Vagina (tissue), 2 donors: Measurements from ENCODE around the gene SPINT2. TPM values are rescaled to one million over a fixed set of nuclear protein-coding genes. Genes with fewer than 3 reads are reported as not detected.
A peak's percentile ranks its signal among the peaks of the same experiment; 100 is the strongest.

Source experiments
- DNase-seq, 2 donors: peaks; one replicate each; pipeline ENCODE4 v3.0.0-alpha.2; 2017; ENCODE audit errors: extremely low spot score in 2 of 2
- H3K27ac ChIP-seq: fragments of 200-600 bp; sonication (generic); one replicate; pipeline ENCODE4 v1.5.1; 2019
- H3K27me3 ChIP-seq: fragments of 200-600 bp; sonication (generic); one replicate; pipeline ENCODE4 v1.5.1; 2019
- H3K36me3 ChIP-seq, 2 donors: fragments of 200-600 bp; sonication (generic); one replicate each; pipeline ENCODE4 v1.5.1; 2017 to 2019
- H3K4me1 ChIP-seq: fragments of 200-600 bp; sonication (generic); one replicate; pipeline ENCODE4 v1.5.1; 2019
- H3K4me3 ChIP-seq, 2 donors: fragments of 200-600 bp; sonication (generic); 1 replicate in 1 of 2; 2 replicates in 1 of 2; pipeline ENCODE4 v1.5.1; 2016 to 2019
- H3K9me3 ChIP-seq: fragments of 200-600 bp; sonication (generic); one replicate; pipeline ENCODE4 v1.5.1; 2019
- POLR2A ChIP-seq, 2 donors: fragments of 450-650 bp; IDR thresholded peaks; one replicate each; pipeline ENCODE4 v1.6.1; 2017; ENCODE audit warnings: antibody characterized with exemption in 2 of 2, mild to moderate bottlenecking in 2 of 2, moderate library complexity in 2 of 2
- POLR2AphosphoS5 ChIP-seq, 2 donors: sonication (generic); formaldehyde crosslinking; IDR thresholded peaks; one replicate each; pipeline ENCODE4 v1.9.0; 2017; ENCODE audit warnings: antibody characterized with exemption in 2 of 2, mild to moderate bottlenecking in 2 of 2, low read depth in 1 of 2; ENCODE audit not compliant: insufficient read depth in 1 of 2
- intact Hi-C: fragments of 100-400 bp; cut with DNase I; formaldehyde crosslinking; loops from one replicate; pipeline ENCODE4 v1.15.1; 2023
- total RNA-seq: library from RNA; depleted of rRNA; stranded (reverse); fragments of >200 nt; gene quantifications from one replicate; pipeline ENCODE4 v1.2.3, GENCODE V29; 2016
- TF ChIP-seq, protein P1 (sequence below), 3 experiments: fragments of 450-650 bp in 2 of 3; fragments of 200-600 bp in 1 of 3; sonication (generic) in 1 of 3; IDR thresholded peaks; one replicate each; pipeline ENCODE4 v1.5.1; 2017 to 2019; ENCODE audit warnings: antibody characterized with exemption in 3 of 3, mild to moderate bottlenecking in 2 of 3, moderate library complexity in 2 of 3

SPINT2 gene
- total RNA-seq, 1 donor from 2014 or later, result 174 TPM

DNA sequence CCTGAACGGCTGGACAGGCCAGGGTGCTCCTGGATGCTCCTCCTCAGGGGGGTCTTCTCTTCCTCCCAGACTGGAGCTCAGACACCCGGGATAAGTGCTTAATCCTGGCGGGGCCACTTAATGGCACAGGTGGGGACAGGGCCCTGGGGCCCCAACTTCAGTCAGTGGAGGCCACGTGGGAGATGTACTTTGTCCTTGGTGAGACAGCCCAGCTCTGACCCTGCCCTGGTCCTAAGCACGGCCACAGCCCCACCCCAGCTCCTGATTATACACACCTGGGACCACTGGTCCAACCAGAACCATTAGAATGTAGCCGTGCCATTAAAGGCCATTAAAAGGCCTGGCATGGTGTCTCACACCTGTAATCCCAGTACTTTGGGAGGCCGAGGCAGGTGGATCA is 16.0 kb upstream of the SPINT2 start:
- Histone ChIP-seq H3K4me1 (peaks cover 24% of the 10 kb centered on the region), H3K9me3 (no peaks in the 10 kb centered on the region), H3K27ac (peak overlapping the region; percentile 47), H3K27me3 (no peaks in the 10 kb centered on the region), H3K36me3 (no peaks in the 10 kb centered on the region), H3K4me3 (no peak overlapping the region)
- no peak for DNase-seq
- TF ChIP-seq, protein P1, sequence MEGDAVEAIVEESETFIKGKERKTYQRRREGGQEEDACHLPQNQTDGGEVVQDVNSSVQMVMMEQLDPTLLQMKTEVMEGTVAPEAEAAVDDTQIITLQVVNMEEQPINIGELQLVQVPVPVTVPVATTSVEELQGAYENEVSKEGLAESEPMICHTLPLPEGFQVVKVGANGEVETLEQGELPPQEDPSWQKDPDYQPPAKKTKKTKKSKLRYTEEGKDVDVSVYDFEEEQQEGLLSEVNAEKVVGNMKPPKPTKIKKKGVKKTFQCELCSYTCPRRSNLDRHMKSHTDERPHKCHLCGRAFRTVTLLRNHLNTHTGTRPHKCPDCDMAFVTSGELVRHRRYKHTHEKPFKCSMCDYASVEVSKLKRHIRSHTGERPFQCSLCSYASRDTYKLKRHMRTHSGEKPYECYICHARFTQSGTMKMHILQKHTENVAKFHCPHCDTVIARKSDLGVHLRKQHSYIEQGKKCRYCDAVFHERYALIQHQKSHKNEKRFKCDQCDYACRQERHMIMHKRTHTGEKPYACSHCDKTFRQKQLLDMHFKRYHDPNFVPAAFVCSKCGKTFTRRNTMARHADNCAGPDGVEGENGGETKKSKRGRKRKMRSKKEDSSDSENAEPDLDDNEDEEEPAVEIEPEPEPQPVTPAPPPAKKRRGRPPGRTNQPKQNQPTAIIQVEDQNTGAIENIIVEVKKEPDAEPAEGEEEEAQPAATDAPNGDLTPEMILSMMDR (IDR thresholded peaks at IDR 0.05), result no peak
- TF ChIP-seq POLR2A (IDR thresholded peaks at IDR 0.05) (no peak), POLR2AphosphoS5 (IDR thresholded peaks at IDR 0.05; ENCODE audit: insufficient read depth in 1 of 2, low read depth in 1 of 2) (no peak)
- intact Hi-C loops, result loop anchor here (5.0 kb wide), 1 partner anchor 74 kb away; no protein-coding TSS in a partner anchor

DNA sequence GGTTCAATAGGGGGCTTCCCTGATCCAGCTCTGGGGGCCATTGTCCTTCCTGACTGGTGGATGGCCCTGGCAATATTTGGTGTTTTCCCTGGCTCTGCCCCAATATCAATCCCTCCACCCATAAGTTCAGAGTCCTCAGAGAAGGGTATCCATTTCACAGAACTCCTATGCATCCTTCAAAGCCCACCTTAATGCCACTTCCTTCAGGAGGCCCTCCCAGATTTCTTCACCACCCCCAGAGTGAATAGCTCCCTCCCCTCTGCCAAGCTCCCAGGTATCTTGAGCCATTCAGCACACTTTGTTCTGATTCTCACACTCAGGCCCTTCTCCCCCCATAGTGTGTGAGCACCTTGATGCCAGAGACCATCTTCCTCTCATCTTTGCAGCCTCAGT is 13.9 kb upstream of the SPINT2 start:
- Histone ChIP-seq H3K27ac (peak overlapping the region; percentile 86), H3K36me3 (no peaks in the 10 kb centered on the region), H3K9me3 (no peaks in the 10 kb centered on the region), H3K4me1 (peaks cover 24% of the 10 kb centered on the region), H3K4me3 (peak overlapping the region in 1 of 2 donors; percentile 34), H3K27me3 (no peaks in the 10 kb centered on the region)
- TF ChIP-seq, protein P1 (IDR thresholded peaks at IDR 0.05), result no peak
- TF ChIP-seq POLR2AphosphoS5 (IDR thresholded peaks at IDR 0.05; ENCODE audit: insufficient read depth in 1 of 2, low read depth in 1 of 2) (no peak), POLR2A (IDR thresholded peaks at IDR 0.05) (no peak)
- intact Hi-C loops, result no loop called here
- DNase-seq, result no peak

DNA sequence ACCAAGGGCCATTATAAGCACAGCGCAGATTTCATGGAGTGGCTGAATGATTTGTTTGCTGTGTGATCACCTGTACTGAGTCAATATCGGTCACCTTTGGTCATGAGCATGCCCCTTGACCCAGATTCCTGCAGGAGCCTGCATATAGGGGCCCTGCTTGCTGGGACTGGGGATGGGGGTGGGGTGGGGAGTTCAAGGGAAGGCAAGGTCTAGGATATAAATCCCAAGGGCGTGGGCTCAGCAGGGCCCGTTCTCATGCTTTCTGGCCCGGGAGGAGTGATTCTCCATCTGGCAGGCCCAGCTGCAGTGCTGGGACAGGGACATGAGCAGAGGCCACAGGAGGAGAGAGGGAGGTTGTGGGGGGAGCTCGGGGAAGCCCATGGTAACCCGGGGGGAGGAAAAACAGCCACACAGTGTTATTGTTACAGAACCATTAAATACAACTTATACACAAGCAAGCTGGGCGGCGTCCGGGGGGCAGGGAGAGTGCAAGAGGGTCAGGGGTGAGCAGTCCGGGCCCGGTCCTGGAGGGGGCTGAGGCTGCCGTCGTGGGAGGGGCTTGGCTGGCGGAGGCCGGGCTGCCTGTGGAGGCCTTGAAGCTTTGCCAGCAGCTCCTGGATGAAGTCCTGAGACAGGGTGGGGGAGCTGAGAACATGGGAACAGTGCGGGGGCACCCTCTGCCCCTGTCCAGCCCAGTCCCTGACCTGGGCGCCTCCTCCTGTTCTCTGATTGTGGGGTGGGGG is 13.4 kb upstream of the SPINT2 start:
- no peak for DNase-seq
- intact Hi-C loops, result no loop called here
- no peaks in the 10 kb centered on the region for H3K27me3 ChIP-seq
- H3K9me3 ChIP-seq, result no peaks in the 10 kb centered on the region
- H3K4me1 ChIP-seq, result peaks cover 26% of the 10 kb centered on the region
- H3K4me3 ChIP-seq, result peak overlapping the region; percentile 34 to 46
- H3K27ac ChIP-seq, result peak overlapping the region; percentile 86
- no peaks in the 10 kb centered on the region for H3K36me3 ChIP-seq
- peak in 1 of 2 donors; percentile 43 for TF ChIP-seq POLR2AphosphoS5 (IDR thresholded peaks at IDR 0.05; ENCODE audit: insufficient read depth in 1 of 2, low read depth in 1 of 2)
- TF ChIP-seq, protein P1 (IDR thresholded peaks at IDR 0.05), result no peak

DNA sequence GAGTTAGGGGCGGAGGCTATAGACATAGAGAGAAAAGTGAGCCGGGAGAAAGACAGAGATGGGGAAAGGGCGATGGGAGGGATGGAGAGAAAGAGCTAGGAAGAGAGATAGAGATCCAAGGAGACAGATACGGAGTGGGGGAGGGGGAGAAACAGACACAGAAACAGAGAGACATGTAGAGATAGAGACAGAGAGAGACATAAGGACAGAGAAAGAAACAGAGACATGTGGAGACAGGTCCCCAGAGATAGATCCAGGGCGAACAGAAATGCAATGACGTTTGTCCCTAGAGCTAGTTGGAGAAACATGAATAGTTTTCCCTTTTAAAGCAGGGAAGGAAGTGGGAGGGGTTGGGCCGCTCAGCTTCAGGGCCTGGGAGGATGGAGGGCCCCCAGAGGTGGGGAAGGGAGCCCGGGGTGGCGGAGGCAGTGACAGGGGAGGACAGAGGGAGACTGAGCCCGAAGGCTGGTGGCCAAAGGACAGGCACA is 12.8 kb upstream of the SPINT2 start:
- no peaks in the 10 kb centered on the region for H3K36me3 ChIP-seq
- no peak for TF ChIP-seq POLR2A (IDR thresholded peaks at IDR 0.05)
- TF ChIP-seq POLR2AphosphoS5 (IDR thresholded peaks at IDR 0.05; ENCODE audit: insufficient read depth in 1 of 2, low read depth in 1 of 2), result peak; percentile 60 to 67
- peaks cover 32% of the 10 kb centered on the region for H3K4me1 ChIP-seq
- peak overlapping the region; percentile 86 for H3K27ac ChIP-seq
- H3K9me3 ChIP-seq, result no peaks in the 10 kb centered on the region
- no peaks in the 10 kb centered on the region for H3K27me3 ChIP-seq
- peak overlapping the region; percentile 34 to 46 for H3K4me3 ChIP-seq
- no peak for DNase-seq
- intact Hi-C loops, result no loop called here

DNA sequence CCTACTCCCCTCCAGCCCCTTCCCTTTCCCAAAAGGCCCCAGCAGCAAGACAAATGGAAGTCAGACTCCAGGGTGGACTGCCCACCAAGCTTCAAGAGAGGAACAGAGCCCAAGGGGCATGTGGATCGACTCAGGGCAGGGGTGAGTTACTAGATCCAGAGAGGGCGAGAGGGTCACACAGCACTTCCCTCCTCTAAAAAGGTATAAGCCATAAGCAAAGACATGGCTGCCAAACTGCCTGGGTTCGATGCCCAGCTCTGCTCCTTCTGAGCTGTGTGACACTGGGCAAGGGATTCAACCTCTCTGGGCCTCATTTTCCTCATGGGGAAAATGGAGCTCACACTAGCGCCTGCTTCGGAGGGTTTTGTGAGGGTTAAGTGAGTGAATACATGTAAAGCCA is 12.0 kb upstream of the SPINT2 start:
- Histone ChIP-seq H3K27me3 (no peaks in the 10 kb centered on the region), H3K36me3 (no peaks in the 10 kb centered on the region), H3K27ac (peak overlapping the region; percentile 86), H3K4me1 (peaks cover 32% of the 10 kb centered on the region), H3K9me3 (no peaks in the 10 kb centered on the region), H3K4me3 (peak overlapping the region; percentile 34 to 46)
- TF ChIP-seq, protein P1 (IDR thresholded peaks at IDR 0.05), result no peak
- TF ChIP-seq POLR2A (IDR thresholded peaks at IDR 0.05) (no peak), POLR2AphosphoS5 (IDR thresholded peaks at IDR 0.05; ENCODE audit: insufficient read depth in 1 of 2, low read depth in 1 of 2) (no peak)
- intact Hi-C loops, result no loop called here
- DNase-seq, result no peak
